Measurements from ENCODE around the gene PINLYP. TPM values are rescaled to one million over a fixed set of nuclear protein-coding genes. Genes with fewer than 3 reads are reported as not detected.
A peak's percentile ranks its signal among the peaks of the same experiment; 100 is the strongest.
"Not testable (repeated sequence)": the region's sequence is repeated elsewhere in the genome, so short reads cannot be mapped to it uniquely, and the experiment has no call there.

PINLYP gene
- total RNA-seq, 1 experiment from 2014 or later = 0.17 TPM

GRCh38 chr19:43599635-43600295, 24.2 kb downstream of the PINLYP start:
- DNase-seq (ENCODE audit: low read depth, low spot score) = no peak
- CTCF ChIA-PET = no interaction called here
- H3K27ac ChIP-seq (ENCODE audit: low read depth, low read length) = no peak overlapping the region
- TSS peak; percentile 4 for BruUV-seq (replicated peaks)
- H3K79me2 ChIP-seq (ENCODE audit: insufficient read depth, low read length) = peaks cover 41% of the 10 kb centered on the region
- no peak overlapping the region for H3K4me2 ChIP-seq (ENCODE audit: low read length)
- no peaks in the 10 kb centered on the region for H3K9me2 ChIP-seq (ENCODE audit: insufficient read depth)
- no peak for ATAC-seq
- H3K36me3 ChIP-seq (ENCODE audit: control insufficient read depth in 1 of 2, insufficient read depth in 2 of 2, low read length in 2 of 2) = peaks cover 4 to 18% of the 10 kb centered on the region in 2 experiments; a peak in 2 of 4 replicates
- POLR2A ChIA-PET = interaction anchor here (1.4 kb wide), 1 partner anchor 18 kb away, joined by 3 read pairs; no protein-coding TSS in a partner anchor
- TF ChIP-seq EZH2 (IDR thresholded peaks at IDR 0.05) = no peak
- TF ChIP-seq RAD21 (IDR thresholded peaks at IDR 0.05; ENCODE audit: low read depth) = peak; percentile 29; the same call in 1 of the 2 replicates
- intact Hi-C loops (cut with micrococcal nuclease) = no loop called here
- no peaks in the 10 kb centered on the region for H3K9me3 ChIP-seq (ENCODE audit: control insufficient read depth in 1 of 2, insufficient read depth in 1 of 2, low read depth in 1 of 2, low read length in 2 of 2)
- H3K4me1 ChIP-seq (ENCODE audit: control insufficient read depth in 1 of 2, insufficient read depth in 2 of 2, low read length in 2 of 2) = peaks cover 9 to 14% of the 10 kb centered on the region in 2 experiments; a peak in 3 of 4 replicates
- RAD21 ChIA-PET (ENCODE audit: low non-redundant PET in 1 of 2, low total read pairs in 2 of 2, uncharacterized antibody in 2 of 2, unreplicated experiment in 2 of 2) = no interaction called here
- no peaks in the 10 kb centered on the region for H4K20me1 ChIP-seq (ENCODE audit: insufficient read depth)
- H3K27me3 ChIP-seq (ENCODE audit: insufficient read depth, low read length) = no peaks in the 10 kb centered on the region
- no peak overlapping the region for H3K4me3 ChIP-seq (replicated peaks in 1 of 2; ENCODE audit: low read depth in 1 of 2, low read length in 2 of 2)
- no peak overlapping the region for H3K9ac ChIP-seq (ENCODE audit: low read length)
- H2AFZ ChIP-seq (ENCODE audit: low read depth, low read length, poor library complexity, severe bottlenecking) = no peak overlapping the region

GRCh38 chr19:43600326-43600725, 24.7 kb downstream of the PINLYP start:
- DNase-seq (ENCODE audit: low read depth, low spot score); RAD21 ChIA-PET (ENCODE audit: low non-redundant PET in 1 of 2, low total read pairs in 2 of 2, uncharacterized antibody in 2 of 2, unreplicated experiment in 2 of 2); H3K9me2 ChIP-seq (ENCODE audit: insufficient read depth); intact Hi-C loops (cut with micrococcal nuclease); H3K9ac ChIP-seq (ENCODE audit: low read length); H3K27ac ChIP-seq (ENCODE audit: low read depth, low read length); H3K27me3 ChIP-seq (ENCODE audit: insufficient read depth, low read length); BruUV-seq (replicated peaks); H4K20me1 ChIP-seq (ENCODE audit: insufficient read depth); H3K4me2 ChIP-seq (ENCODE audit: low read length); H3K4me3 ChIP-seq (replicated peaks in 1 of 2; ENCODE audit: low read depth in 1 of 2, low read length in 2 of 2); H2AFZ ChIP-seq (ENCODE audit: low read depth, low read length, poor library complexity, severe bottlenecking); H3K9me3 ChIP-seq (ENCODE audit: control insufficient read depth in 1 of 2, insufficient read depth in 1 of 2, low read depth in 1 of 2, low read length in 2 of 2); ATAC-seq; CTCF ChIA-PET; POLR2A ChIA-PET: not testable (repeated sequence)
- Histone ChIP-seq H3K36me3 (ENCODE audit: control insufficient read depth in 1 of 2, insufficient read depth in 2 of 2, low read length in 2 of 2) (peaks cover 4 to 18% of the 10 kb centered on the region in 2 experiments; a peak in 2 of 4 replicates), H3K4me1 (ENCODE audit: control insufficient read depth in 1 of 2, insufficient read depth in 2 of 2, low read length in 2 of 2) (peaks cover 9 to 12% of the 10 kb centered on the region in 2 experiments; a peak in 3 of 4 replicates), H3K79me2 (ENCODE audit: insufficient read depth, low read length) (peaks cover 36% of the 10 kb centered on the region)

All from HCT116 (cell line).